NCI-H146 treated with DMSO at 0.1 percent for 48 hours (cell line): ENCODE measurements around the gene KLK1.
"Not testable (repeated sequence)": the region's sequence is repeated elsewhere in the genome, so short reads cannot be mapped to it uniquely, and the experiment has no call there.

Experiments
- DNase-seq: peaks from one replicate; lab custom pipeline; 2025; ENCODE audit not compliant: unreplicated experiment; lab: John Stamatoyannopoulos, UW

The KLK1 gene

GRCh38 chr19:50794074-50794875 lies 29.3 kb downstream of the KLK1 start:
- DNase-seq, result peak; percentile 70

- DNase-seq, result no peak
Observed at GRCh38 chr19:50793558-50794065, 30.0 kb downstream of the KLK1 start.

- no peak for DNase-seq
Observed at GRCh38 chr19:50792272-50793250, 31.0 kb downstream of the KLK1 start.

GRCh38 chr19:50791594-50792271 lies 31.9 kb downstream of the KLK1 start:
- DNase-seq, result no peak

GRCh38 chr19:50790922-50791467 lies 32.6 kb downstream of the KLK1 start:
- no peak for DNase-seq

GRCh38 chr19:50790396-50790795 lies 33.2 kb downstream of the KLK1 start, which contains the start of gene ACP4:
Gene ACP4 (plus strand): TSS chr19:50790415. CDS start chr19:50790415, 0 bp downstream.
- no peak for DNase-seq

GRCh38 chr19:50785329-50785728 lies 38.3 kb downstream of the KLK1 start:
- DNase-seq, result no peak

GRCh38 chr19:50784710-50785109 lies 38.9 kb downstream of the KLK1 start:
- DNase-seq, result no peak

GRCh38 chr19:50783848-50784152 lies 39.8 kb downstream of the KLK1 start:
- DNase-seq, result not testable (repeated sequence)

- no peak for DNase-seq
Observed at GRCh38 chr19:50780753-50781435, 42.7 kb downstream of the KLK1 start.

- no peak for DNase-seq
Observed at GRCh38 chr19:50779504-50780457, 43.8 kb downstream of the KLK1 start.

- DNase-seq, result no peak
Observed at GRCh38 chr19:50778906-50779430, 44.6 kb downstream of the KLK1 start.

- no peak for DNase-seq
Observed at GRCh38 chr19:50777830-50778303, 45.7 kb downstream of the KLK1 start.

- DNase-seq, result no peak
Observed at GRCh38 chr19:50777261-50777660, 46.3 kb downstream of the KLK1 start.

GRCh38 chr19:50776131-50776530 lies 47.5 kb downstream of the KLK1 start:
- no peak for DNase-seq

GRCh38 chr19:50773454-50773853 lies 50.1 kb downstream of the KLK1 start:
- not testable (repeated sequence) for DNase-seq

GRCh38 chr19:50772912-50773311 lies 50.7 kb downstream of the KLK1 start:
- not testable (repeated sequence) for DNase-seq

- no peak for DNase-seq
Observed at GRCh38 chr19:50772476-50772875, 51.1 kb downstream of the KLK1 start.

- DNase-seq, result no peak
Observed at GRCh38 chr19:50770888-50771287, 52.7 kb downstream of the KLK1 start.
